ENCODE data around the gene SLC5A2. TPM values are rescaled to one million over a fixed set of nuclear protein-coding genes. Genes with fewer than 3 reads are reported as not detected.

Gene SLC5A2
- total and polyA plus RNA-seq, 2 of the 13 experiments (the other 11 are each of a cell fraction or from before 2014, with no cell fraction given) = 0.24 to 0.97 TPM

DNA sequence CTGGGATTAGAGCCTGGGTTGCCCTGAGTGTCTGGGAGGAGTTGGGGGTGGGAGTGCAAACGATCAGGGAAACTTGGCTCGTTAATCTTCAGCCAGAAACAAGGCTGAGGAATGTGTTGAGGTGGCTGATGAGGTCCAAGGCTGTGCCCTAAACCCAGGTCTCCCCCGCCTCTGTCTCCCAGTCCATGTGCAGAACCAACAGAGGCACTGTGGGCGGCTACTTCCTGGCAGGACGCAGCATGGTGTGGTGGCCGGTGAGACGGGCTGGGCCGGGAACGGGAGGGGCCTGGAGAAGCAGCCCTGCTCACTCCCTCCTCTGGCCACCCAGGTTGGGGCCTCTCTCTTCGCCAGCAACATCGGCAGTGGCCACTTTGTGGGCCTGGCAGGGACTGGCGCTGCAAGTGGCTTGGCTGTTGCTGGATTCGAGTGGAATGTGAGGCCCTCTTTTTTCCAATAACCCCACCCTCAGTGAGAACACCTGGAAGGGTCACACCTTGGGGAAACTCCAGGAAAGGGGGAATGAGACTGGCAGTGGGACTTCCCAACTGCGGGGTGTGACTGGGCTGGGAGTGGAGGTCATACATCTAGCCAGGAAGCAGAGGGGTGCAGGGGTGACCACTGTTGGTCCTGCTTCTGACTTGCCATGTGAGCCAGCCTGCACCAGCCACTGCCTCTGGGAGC is 1.7 kb downstream of the SLC5A2 start (continued):
- TF ChIP-seq, protein P1, sequence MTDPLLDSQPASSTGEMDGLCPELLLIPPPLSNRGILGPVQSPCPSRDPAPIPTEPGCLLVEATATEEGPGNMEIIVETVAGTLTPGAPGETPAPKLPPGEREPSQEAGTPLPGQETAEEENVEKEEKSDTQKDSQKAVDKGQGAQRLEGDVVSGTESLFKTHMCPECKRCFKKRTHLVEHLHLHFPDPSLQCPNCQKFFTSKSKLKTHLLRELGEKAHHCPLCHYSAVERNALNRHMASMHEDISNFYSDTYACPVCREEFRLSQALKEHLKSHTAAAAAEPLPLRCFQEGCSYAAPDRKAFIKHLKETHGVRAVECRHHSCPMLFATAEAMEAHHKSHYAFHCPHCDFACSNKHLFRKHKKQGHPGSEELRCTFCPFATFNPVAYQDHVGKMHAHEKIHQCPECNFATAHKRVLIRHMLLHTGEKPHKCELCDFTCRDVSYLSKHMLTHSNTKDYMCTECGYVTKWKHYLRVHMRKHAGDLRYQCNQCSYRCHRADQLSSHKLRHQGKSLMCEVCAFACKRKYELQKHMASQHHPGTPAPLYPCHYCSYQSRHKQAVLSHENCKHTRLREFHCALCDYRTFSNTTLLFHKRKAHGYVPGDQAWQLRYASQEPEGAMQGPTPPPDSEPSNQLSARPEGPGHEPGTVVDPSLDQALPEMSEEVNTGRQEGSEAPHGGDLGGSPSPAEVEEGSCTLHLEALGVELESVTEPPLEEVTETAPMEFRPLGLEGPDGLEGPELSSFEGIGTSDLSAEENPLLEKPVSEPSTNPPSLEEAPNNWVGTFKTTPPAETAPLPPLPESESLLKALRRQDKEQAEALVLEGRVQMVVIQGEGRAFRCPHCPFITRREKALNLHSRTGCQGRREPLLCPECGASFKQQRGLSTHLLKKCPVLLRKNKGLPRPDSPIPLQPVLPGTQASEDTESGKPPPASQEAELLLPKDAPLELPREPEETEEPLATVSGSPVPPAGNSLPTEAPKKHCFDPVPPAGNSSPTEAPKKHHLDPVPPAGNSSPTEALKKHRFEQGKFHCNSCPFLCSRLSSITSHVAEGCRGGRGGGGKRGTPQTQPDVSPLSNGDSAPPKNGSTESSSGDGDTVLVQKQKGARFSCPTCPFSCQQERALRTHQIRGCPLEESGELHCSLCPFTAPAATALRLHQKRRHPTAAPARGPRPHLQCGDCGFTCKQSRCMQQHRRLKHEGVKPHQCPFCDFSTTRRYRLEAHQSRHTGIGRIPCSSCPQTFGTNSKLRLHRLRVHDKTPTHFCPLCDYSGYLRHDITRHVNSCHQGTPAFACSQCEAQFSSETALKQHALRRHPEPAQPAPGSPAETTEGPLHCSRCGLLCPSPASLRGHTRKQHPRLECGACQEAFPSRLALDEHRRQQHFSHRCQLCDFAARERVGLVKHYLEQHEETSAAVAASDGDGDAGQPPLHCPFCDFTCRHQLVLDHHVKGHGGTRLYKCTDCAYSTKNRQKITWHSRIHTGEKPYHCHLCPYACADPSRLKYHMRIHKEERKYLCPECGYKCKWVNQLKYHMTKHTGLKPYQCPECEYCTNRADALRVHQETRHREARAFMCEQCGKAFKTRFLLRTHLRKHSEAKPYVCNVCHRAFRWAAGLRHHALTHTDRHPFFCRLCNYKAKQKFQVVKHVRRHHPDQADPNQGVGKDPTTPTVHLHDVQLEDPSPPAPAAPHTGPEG (CRISPR knock-in tag; IDR thresholded peaks at IDR 0.05) = peak; percentile 69; the same call in 1 of the 2 replicates
- TF ChIP-seq ZNF607 (CRISPR knock-in tag; IDR thresholded peaks at IDR 0.05; ENCODE audit: borderline replicate concordance) (no peak), JARID2 (CRISPR knock-in tag; IDR thresholded peaks at IDR 0.05; ENCODE audit: insufficient replicate concordance) (no peak), ZNF674 (CRISPR knock-in tag; IDR thresholded peaks at IDR 0.05; ENCODE audit: low read depth) (no peak), NR1H2 (CRISPR knock-in tag; IDR thresholded peaks at IDR 0.05; ENCODE audit: borderline replicate concordance, low read depth) (no peak), TBX2 (CRISPR knock-in tag; IDR thresholded peaks at IDR 0.05; ENCODE audit: borderline replicate concordance) (peak; percentile 83), CENPX (CRISPR knock-in tag; IDR thresholded peaks at IDR 0.05) (no peak), TGIF2 (CRISPR knock-in tag; IDR thresholded peaks at IDR 0.05) (no peak), KMT2B (CRISPR knock-in tag; IDR thresholded peaks at IDR 0.05) (no peak), KMT2A (CRISPR knock-in tag; IDR thresholded peaks at IDR 0.05) (no peak), ZNF773 (CRISPR knock-in tag; IDR thresholded peaks at IDR 0.05; ENCODE audit: borderline replicate concordance) (no peak), LCORL (IDR thresholded peaks at IDR 0.05) (no peak), LCORL (CRISPR knock-in tag; IDR thresholded peaks at IDR 0.05) (no peak), ATRX (CRISPR knock-in tag; IDR thresholded peaks at IDR 0.05; ENCODE audit: borderline replicate concordance) (no peak), ZNF12 (CRISPR knock-in tag; IDR thresholded peaks at IDR 0.05) (no peak), RELA (CRISPR knock-in tag; IDR thresholded peaks at IDR 0.05) (peak; percentile 72; the same call in 1 of the 2 replicates)
- TF ChIP-seq, protein P2, sequence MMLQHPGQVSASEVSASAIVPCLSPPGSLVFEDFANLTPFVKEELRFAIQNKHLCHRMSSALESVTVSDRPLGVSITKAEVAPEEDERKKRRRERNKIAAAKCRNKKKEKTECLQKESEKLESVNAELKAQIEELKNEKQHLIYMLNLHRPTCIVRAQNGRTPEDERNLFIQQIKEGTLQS (CRISPR knock-in tag; IDR thresholded peaks at IDR 0.05) = peak; percentile 25; the same call in 1 of the 2 replicates
- TF ChIP-seq, protein P3, sequence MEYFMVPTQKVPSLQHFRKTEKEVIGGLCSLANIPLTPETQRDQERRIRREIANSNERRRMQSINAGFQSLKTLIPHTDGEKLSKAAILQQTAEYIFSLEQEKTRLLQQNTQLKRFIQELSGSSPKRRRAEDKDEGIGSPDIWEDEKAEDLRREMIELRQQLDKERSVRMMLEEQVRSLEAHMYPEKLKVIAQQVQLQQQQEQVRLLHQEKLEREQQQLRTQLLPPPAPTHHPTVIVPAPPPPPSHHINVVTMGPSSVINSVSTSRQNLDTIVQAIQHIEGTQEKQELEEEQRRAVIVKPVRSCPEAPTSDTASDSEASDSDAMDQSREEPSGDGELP (IDR thresholded peaks at IDR 0.05; ENCODE audit: borderline replicate concordance, low read depth) = no peak
- TF ChIP-seq, protein P4, sequence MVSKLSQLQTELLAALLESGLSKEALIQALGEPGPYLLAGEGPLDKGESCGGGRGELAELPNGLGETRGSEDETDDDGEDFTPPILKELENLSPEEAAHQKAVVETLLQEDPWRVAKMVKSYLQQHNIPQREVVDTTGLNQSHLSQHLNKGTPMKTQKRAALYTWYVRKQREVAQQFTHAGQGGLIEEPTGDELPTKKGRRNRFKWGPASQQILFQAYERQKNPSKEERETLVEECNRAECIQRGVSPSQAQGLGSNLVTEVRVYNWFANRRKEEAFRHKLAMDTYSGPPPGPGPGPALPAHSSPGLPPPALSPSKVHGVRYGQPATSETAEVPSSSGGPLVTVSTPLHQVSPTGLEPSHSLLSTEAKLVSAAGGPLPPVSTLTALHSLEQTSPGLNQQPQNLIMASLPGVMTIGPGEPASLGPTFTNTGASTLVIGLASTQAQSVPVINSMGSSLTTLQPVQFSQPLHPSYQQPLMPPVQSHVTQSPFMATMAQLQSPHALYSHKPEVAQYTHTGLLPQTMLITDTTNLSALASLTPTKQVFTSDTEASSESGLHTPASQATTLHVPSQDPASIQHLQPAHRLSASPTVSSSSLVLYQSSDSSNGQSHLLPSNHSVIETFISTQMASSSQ (IDR thresholded peaks at IDR 0.05; ENCODE audit: low read depth) = peak; percentile 77
- TF ChIP-seq, protein P4 (CRISPR knock-in tag; IDR thresholded peaks at IDR 0.05; ENCODE audit: borderline replicate concordance) = peak; percentile 70; the same call in 1 of the 2 replicates
